Mesodermal cell (in vitro differentiated cells): ENCODE data around the gene DGAT2.

ENCODE experiments used
- H3K27ac ChIP-seq: 2 replicates; pipeline ENCODE4 v1.7.0; 2013; ENCODE audit warnings: mild to moderate bottlenecking, low read depth, low read length, moderate library complexity; ENCODE audit not compliant: severe bottlenecking
- H3K36me3 ChIP-seq: 2 replicates; pipeline ENCODE4 v1.7.1; 2013; ENCODE audit warnings: mild to moderate bottlenecking, low read length, moderate library complexity; ENCODE audit not compliant: control insufficient read depth, insufficient read depth
- H3K4me1 ChIP-seq: one replicate; pipeline ENCODE4 v1.7.1; 2013; ENCODE audit warnings: mild to moderate bottlenecking, low read length; ENCODE audit not compliant: insufficient read depth, control insufficient read depth, poor library complexity, severe bottlenecking
- H3K4me3 ChIP-seq: 2 replicates; pipeline ENCODE4 v1.7.0; 2013; ENCODE audit warnings: low read length, control low read depth, mild to moderate bottlenecking; ENCODE audit not compliant: insufficient read depth, poor library complexity, severe bottlenecking; ENCODE audit errors: extremely low read depth
- H3K9me3 ChIP-seq: 2 replicates; pipeline ENCODE4 v1.7.1; 2013; ENCODE audit warnings: mild to moderate bottlenecking, low read length, moderate library complexity; ENCODE audit not compliant: control insufficient read depth
- WGBS, 2 experiments: methylation state at CpG; one replicate each; pipeline ENCODE4 v1.1.5; 2013; ENCODE audit warnings: missing lambda C conversion rate in 2 of 2; ENCODE audit not compliant: insufficient coverage in 2 of 2; 5-methylcytosine and 5-hydroxymethylcytosine counted together

DGAT2 gene

DNA sequence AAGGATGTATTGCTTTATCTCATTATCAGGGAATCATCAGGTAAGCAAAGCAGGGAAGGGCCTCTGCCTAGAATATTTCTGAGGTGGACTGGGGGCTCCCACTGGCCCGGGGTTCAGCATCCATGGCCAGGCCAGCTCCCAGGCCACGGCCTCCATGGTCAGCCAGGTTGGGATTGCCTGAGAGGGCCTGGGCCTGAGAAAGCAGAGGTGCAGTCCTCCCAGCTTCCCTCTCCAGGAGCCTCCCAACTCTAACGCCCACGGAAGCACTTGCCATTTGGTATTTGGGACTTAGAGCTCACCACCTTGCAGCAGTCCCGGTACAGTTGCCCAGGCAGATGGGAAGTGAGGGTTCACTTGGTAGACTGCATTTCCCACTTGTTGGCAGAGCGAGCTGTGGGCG lies 12.7 kb downstream of the DGAT2 start:
- WGBS, 2 experiments, result 95 to 97% methylated on average over 5 of the region's 7 CpGs

DNA sequence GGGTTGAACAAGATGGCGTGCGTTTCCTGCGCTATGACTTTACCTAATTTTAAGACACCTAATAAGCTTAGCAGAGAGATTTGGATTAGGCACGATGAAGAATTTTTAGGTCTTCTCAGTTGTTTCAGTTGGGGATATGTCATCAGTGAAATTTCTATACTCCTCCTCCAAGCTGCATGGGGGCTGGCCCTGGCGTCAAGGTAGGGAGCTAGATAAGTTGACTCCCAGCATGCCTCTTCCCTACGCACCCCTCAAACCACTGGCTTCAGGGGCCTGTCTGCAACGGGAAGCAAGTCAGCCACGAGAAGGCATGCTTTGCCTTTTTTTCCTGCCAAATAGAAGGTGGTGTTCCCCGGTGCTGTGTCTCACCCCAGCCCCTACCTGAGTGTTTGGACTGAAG lies 13.3 kb downstream of the DGAT2 start:
- Histone ChIP-seq H3K36me3 (no peaks in the 10 kb centered on the region), H3K4me1 (peaks cover 13% of the 10 kb centered on the region), H3K9me3 (no peaks in the 10 kb centered on the region), H3K27ac (no peak overlapping the region), H3K4me3 (no peak overlapping the region)
- WGBS, 2 experiments, result 94 to 100% methylated on average over 3 to 4 of the region's 9 CpGs

More for the DNA sequence above, 12.7 kb downstream of the DGAT2 start:
- Histone ChIP-seq H3K9me3 (no peaks in the 10 kb centered on the region), H3K4me3 (no peak overlapping the region), H3K27ac (no peak overlapping the region), H3K4me1 (peaks cover 13% of the 10 kb centered on the region), H3K36me3 (no peaks in the 10 kb centered on the region)

DNA sequence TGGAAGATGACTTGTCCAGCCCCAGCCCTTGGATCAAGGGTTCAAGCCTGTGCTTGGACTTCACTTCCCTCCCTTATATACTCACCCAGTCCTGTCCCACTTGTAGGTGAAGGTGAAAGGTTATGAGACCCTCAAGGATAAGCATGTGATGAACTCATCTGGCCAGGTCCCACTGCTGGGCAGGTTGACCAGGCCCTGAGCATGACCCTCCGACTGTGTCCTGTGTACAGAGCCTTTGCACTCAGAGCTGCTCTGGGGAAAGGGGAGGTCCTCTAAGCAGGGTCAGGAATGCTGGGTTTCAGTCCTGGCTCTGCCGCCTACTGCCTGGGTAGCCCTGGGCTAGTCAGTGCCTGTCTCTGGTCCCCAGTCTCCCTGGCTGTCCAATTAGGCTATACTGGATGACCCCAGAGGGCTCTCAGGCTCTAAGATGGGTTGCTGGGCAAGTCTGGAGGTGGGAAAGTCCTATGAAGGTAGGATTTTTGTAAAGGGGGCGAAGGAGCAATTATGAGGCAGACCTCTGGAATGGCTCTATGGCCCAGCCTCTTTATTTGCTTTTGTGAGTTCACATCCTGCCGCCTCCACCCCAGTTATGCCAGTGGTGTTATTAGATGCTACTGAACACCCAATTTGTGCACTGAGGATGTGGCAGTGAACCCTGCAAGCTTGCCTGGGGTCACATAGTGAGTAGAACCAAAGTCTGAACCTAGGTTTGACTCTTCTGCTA lies 14.1 kb downstream of the DGAT2 start:
- Histone ChIP-seq H3K4me1 (peaks cover 6% of the 10 kb centered on the region), H3K27ac (no peak overlapping the region), H3K36me3 (no peaks in the 10 kb centered on the region), H3K4me3 (no peak overlapping the region), H3K9me3 (no peaks in the 10 kb centered on the region)
- 93 to 100% methylated on average over 4 of the region's 4 CpGs for WGBS, 2 experiments

DNA sequence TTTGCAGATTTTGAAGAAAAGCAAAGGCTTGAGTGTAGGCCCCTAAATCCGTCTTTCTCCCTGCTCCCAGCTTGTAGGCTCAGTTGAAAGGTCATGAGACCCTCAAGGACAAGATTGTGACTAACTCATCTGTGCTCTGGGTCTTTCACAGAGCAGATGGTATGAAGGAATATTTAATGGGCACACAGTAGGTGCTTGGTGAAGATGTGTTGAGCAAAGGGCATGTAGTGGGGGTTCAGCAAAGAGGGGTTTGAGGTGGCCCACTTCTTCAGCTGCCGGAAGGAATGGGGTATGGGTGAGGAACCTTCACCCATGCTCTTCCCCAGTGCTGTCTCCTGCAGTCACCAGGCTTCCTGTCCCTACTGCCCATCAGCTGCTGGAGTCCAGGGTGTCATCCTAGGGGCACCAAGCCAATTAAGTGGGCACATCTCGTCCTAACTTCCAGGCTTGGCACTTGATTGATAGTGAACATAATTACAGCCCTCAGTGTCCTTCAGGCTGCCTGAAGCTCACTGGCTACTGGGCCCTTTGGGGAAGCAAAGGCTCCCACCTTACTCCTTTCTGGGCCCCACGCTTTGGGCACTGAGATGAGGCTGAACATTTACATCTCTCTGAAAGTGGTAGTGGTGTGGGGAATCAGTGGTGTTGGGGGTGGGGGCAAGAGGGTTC lies 15.0 kb downstream of the DGAT2 start:
- H3K27ac ChIP-seq, result no peak overlapping the region
- no peaks in the 10 kb centered on the region for H3K9me3 ChIP-seq
- 88 to 89% methylated on average over 2 to 3 of the region's 4 CpGs for WGBS, 2 experiments
- H3K4me1 ChIP-seq, result peaks cover 3% of the 10 kb centered on the region
- no peak overlapping the region for H3K4me3 ChIP-seq
- no peaks in the 10 kb centered on the region for H3K36me3 ChIP-seq

DNA sequence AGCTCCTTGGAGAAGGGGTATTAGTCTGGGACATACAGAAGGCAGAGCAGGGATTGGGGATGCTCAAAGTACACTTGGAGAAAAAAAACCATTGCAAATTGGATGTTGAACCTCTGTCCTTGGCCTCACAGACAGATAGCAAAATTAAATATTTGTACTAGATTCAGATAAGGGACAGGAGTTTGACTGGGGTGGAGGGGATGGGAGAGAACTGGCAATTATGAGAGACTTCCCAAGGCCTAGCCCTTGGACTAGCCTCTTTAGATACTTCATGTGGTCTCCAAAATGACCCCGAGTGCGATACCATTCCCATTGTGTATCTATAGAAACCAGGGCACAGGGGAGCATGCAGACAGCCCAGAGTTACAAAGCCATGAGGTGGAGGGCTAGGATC lies 15.5 kb downstream of the DGAT2 start:
- H3K27ac ChIP-seq, result no peak overlapping the region
- H3K9me3 ChIP-seq, result no peaks in the 10 kb centered on the region
- H3K36me3 ChIP-seq, result no peaks in the 10 kb centered on the region
- H3K4me1 ChIP-seq, result peaks cover 3% of the 10 kb centered on the region
- H3K4me3 ChIP-seq, result no peak overlapping the region
- 100% methylated on average over 2 of the region's 2 CpGs for WGBS, 2 experiments

DNA sequence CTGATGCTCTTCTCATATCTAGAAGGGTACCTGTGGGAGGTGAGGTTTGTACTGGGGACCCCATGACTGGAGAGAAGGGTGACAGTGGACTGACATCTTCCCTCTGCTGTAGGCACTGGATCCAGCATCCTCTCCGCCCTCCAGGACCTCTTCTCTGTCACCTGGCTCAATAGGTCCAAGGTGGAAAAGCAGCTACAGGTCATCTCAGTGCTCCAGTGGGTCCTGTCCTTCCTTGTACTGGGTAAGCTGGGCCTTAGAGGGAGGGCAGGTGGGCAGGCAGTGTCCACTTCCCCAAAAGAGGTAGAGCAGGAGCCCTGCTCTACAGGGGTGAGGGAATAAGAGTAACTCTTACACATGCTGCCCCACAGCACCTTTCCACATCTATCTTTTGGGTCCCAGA lies 15.9 kb downstream of the DGAT2 start:
- Histone ChIP-seq H3K4me1 (peaks cover 3% of the 10 kb centered on the region), H3K9me3 (no peaks in the 10 kb centered on the region), H3K36me3 (no peaks in the 10 kb centered on the region), H3K27ac (no peak overlapping the region), H3K4me3 (no peak overlapping the region)
- 80 to 100% methylated on average over 1 of the region's 1 CpG for WGBS, 2 experiments

DNA sequence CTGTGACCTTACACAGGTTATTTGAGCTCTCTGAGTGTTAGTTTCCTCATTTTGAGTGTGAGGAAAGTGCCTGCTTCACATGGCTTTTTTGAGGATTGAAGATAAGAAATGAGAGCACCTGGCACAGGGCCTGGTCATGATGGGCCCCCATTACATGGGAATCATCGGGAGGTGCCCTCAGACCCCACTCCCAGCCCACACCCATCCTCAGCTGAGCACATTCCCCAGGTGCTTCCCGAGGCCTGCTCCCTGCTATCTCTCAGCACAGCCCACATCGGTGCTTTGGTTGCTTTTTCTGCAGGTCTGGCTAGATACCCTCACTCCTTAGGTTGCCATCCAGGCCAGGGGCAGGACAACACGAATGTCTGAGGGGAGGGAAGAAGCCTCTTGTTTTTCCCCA lies 16.6 kb downstream of the DGAT2 start:
- Histone ChIP-seq H3K4me1 (peaks cover 3% of the 10 kb centered on the region), H3K9me3 (no peaks in the 10 kb centered on the region), H3K4me3 (no peak overlapping the region), H3K27ac (no peak overlapping the region), H3K36me3 (no peaks in the 10 kb centered on the region)
- WGBS, 2 experiments, result 77 to 92% methylated on average over 2 to 3 of the region's 4 CpGs

DNA sequence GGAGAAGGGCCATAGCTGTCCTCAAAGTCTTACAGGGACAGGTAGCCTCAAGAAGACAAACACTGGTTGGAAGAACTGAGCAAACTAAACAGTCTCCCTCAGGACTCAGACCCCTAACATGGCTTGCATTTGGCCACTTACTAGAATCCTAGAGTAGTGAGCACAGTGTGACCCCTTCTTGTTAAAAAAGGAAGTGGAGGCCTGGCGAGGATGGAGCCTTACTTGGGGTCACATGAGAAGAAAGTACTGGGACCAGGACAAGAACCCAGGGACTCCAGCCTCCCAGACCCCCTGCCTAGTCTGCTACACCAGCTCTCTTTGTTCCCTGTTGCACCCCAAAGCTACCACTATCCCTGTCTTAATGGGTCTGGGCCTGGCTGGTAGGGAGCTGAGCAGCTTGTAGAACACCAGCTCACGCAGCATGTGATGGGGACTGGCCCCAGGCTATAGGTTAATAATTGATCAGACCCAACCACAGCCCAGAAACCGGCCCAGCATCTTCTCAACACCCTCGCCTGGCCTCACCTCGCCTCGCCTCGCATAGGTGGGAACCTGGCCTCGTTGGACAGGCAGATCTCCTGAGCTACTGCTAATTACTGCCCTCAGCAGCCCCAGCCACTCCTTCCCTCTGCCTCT lies 17.6 kb downstream of the DGAT2 start:
- Histone ChIP-seq H3K27ac (no peak overlapping the region), H3K36me3 (no peaks in the 10 kb centered on the region), H3K4me3 (no peak overlapping the region), H3K9me3 (no peaks in the 10 kb centered on the region), H3K4me1 (peaks cover 5% of the 10 kb centered on the region)
- WGBS, 2 experiments, result 92 to 94% methylated on average over 7 of the region's 8 CpGs

DNA sequence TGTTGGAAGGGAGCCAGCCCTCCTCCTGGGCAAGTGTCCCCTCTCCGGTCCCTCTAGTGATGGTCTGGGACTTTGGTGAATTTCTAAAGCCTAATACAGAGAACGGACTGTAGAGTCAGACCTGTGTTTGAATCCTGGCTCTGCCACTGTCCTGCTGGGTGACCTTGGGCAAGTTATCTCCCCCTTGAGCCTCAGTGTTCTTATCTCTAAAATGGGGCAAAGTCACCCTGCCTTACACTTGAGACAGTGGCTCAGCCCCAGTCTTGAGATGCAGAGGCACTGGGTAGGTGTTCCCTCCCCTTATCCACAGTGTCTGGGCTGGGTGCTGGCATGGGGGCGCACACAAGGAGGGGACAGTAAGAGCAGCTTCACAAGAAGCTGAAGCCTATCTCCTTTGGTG lies 20.9 kb downstream of the DGAT2 start:
- no peak overlapping the region for H3K4me3 ChIP-seq
- 92 to 97% methylated on average over 2 to 3 of the region's 3 CpGs for WGBS, 2 experiments
- H3K9me3 ChIP-seq, result no peaks in the 10 kb centered on the region
- H3K27ac ChIP-seq, result no peak overlapping the region
- H3K36me3 ChIP-seq, result no peaks in the 10 kb centered on the region
- peaks cover 7% of the 10 kb centered on the region for H3K4me1 ChIP-seq

DNA sequence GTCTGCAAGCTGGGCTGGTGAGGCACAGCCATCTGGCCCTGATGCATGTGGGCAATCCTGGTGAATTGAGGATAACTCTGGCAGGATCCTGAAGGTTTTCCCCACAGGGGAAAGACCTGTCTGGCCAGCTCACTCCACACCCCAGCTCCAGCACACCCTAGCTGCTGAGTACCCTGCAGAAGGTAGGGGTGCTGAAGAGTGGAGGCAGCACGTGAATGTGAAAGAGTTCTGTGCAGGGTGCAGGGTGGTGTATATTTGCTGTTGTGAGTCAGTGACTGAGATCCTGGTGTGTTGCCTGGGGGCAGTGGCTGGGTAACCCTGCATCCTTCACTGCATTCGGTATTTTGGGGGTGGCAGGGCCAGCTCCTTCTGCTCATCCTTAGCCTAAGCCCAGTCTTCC lies 22.4 kb downstream of the DGAT2 start:
- Histone ChIP-seq H3K4me3 (no peak overlapping the region), H3K36me3 (no peaks in the 10 kb centered on the region), H3K9me3 (no peaks in the 10 kb centered on the region), H3K27ac (no peak overlapping the region), H3K4me1 (peaks cover 11% of the 10 kb centered on the region)
- WGBS, 2 experiments, result 100% methylated on average over 1 of the region's 2 CpGs; no CpG with 5 or more reads in 1 of the 2 experiments
